IMR-90 (cell line): ENCODE data around the gene FEZ2. TPM values are rescaled to one million over a fixed set of nuclear protein-coding genes. Genes with fewer than 3 reads are reported as not detected.

ENCODE experiments used
- ATAC-seq: fragments of 200-7000 bp; cut with Tn5 transposase; 2 replicates; pipeline ENCODE4 v1.9.1; 2020; ENCODE audit warnings: low read depth, mild to moderate bottlenecking, moderate library complexity
- BruUV-seq: library from RNA; stranded (reverse); fragments of 400-500 nt; replicated peaks from 2 replicates; lab custom pipeline; 2021; lab: Mats Ljungman, UMichigan
- CTCF ChIA-PET: fragments of 300-600 bp; formaldehyde crosslinking; extraction: SDS; loops from one replicate; lab custom pipeline; 2021; ENCODE audit warnings: antibody characterized with exemption; lab: Yijun Ruan, JAX
- POLR2A ChIA-PET: fragments of 300-600 bp; sonication (Branson Sonifier 250); formaldehyde crosslinking; loops from one replicate; lab custom pipeline; 2022; ENCODE audit warnings: antibody characterized with exemption; ENCODE audit not compliant: unreplicated experiment; lab: Charles Lee
- DNase-seq: peaks from one replicate; pipeline ENCODE4 v3.0.0; 2013
- H2AFZ ChIP-seq: replicated peaks from 2 replicates; pipeline ENCODE3; 2013; ENCODE audit warnings: low read length, mild to moderate bottlenecking; ENCODE audit not compliant: poor library complexity
- H2AK5ac ChIP-seq: 2 replicates; pipeline ENCODE4 v1.6.1; 2013; ENCODE audit warnings: low read depth, low read length, inconsistent platforms
- H2AK9ac ChIP-seq: replicated peaks from 2 replicates; pipeline ENCODE3; 2013; ENCODE audit warnings: mild to moderate bottlenecking, low read depth, low read length, moderate library complexity; ENCODE audit not compliant: poor library complexity
- H2BK120ac ChIP-seq: 2 replicates; pipeline ENCODE4 v1.6.1; 2013; ENCODE audit warnings: low read depth, low read length, inconsistent platforms
- H2BK15ac ChIP-seq: 3 replicates; pipeline ENCODE4 v1.6.1; 2013; ENCODE audit warnings: low read depth, low read length, inconsistent platforms
- H2BK20ac ChIP-seq: 2 replicates; pipeline ENCODE4 v1.6.1; 2013; ENCODE audit warnings: low read depth, mild to moderate bottlenecking, inconsistent platforms, low read length, moderate library complexity
- H2BK5ac ChIP-seq: 2 replicates; pipeline ENCODE4 v1.6.1; 2013; ENCODE audit warnings: mild to moderate bottlenecking, low read depth, low read length, inconsistent platforms; ENCODE audit not compliant: poor library complexity, severe bottlenecking
- H3K14ac ChIP-seq: replicated peaks from 2 replicates; pipeline ENCODE4 v1.6.1; 2013; ENCODE audit warnings: low read depth, low read length, inconsistent platforms
- H3K18ac ChIP-seq: 2 replicates; pipeline ENCODE4 v1.6.1; 2013; ENCODE audit warnings: low read depth, low read length, control low read depth
- H3K23ac ChIP-seq: 2 replicates; pipeline ENCODE4 v1.6.1; 2013; ENCODE audit warnings: low read depth, low read length, inconsistent platforms
- H3K27ac ChIP-seq: 2 replicates; pipeline ENCODE4 v1.5.1; 2013; ENCODE audit warnings: mild to moderate bottlenecking, control low read depth, low read length; ENCODE audit not compliant: insufficient read depth
- H3K27me3 ChIP-seq: 2 replicates; pipeline ENCODE4 v1.6.1; 2013; ENCODE audit warnings: low read length; ENCODE audit not compliant: control insufficient read depth, insufficient read depth
- H3K36me3 ChIP-seq: 2 replicates; pipeline ENCODE4 v1.6.1; 2013; ENCODE audit warnings: low read length, mixed read lengths; ENCODE audit not compliant: control insufficient read depth, insufficient read depth
- H3K4ac ChIP-seq: 2 replicates; pipeline ENCODE4 v1.6.1; 2013; ENCODE audit warnings: low read depth, low read length, inconsistent platforms
- H3K4me1 ChIP-seq: 2 replicates; pipeline ENCODE4 v1.6.1; 2013; ENCODE audit warnings: low read length, mixed read lengths; ENCODE audit not compliant: control insufficient read depth, insufficient read depth
- H3K4me2 ChIP-seq: 2 replicates; pipeline ENCODE4 v1.6.1; 2013; ENCODE audit warnings: low read depth, mild to moderate bottlenecking, control low read depth, low read length, moderate library complexity
- H3K4me3 ChIP-seq: 2 replicates; pipeline ENCODE4 v1.5.1; 2013; ENCODE audit warnings: low read depth, mild to moderate bottlenecking, control low read depth, low read length, moderate library complexity; ENCODE audit not compliant: insufficient read depth
- H3K56ac ChIP-seq: 2 replicates; pipeline ENCODE4 v1.6.1; 2013; ENCODE audit warnings: low read length, inconsistent platforms; ENCODE audit not compliant: insufficient read depth; ENCODE audit errors: extremely low read depth
- H3K79me1 ChIP-seq, 2 experiments: 2 replicates each; pipeline ENCODE4 v1.6.1; 2013; ENCODE audit warnings: low read length in 2 of 2, inconsistent platforms in 1 of 2, low read depth in 1 of 2
- H3K9ac ChIP-seq: 2 replicates; pipeline ENCODE4 v1.6.1; 2013; ENCODE audit warnings: low read depth, low read length, control low read depth
- H3K9me1 ChIP-seq: 2 replicates; pipeline ENCODE4 v1.6.1; 2013; ENCODE audit warnings: low read length, inconsistent platforms; ENCODE audit not compliant: insufficient read depth
- H3K9me3 ChIP-seq: 2 replicates; pipeline ENCODE4 v1.6.1; 2013; ENCODE audit warnings: low read length; ENCODE audit not compliant: control insufficient read depth, insufficient read depth
- H4K20me1 ChIP-seq: 2 replicates; pipeline ENCODE4 v1.6.1; 2013; ENCODE audit warnings: low read length, inconsistent platforms; ENCODE audit not compliant: insufficient read depth
- H4K5ac ChIP-seq: 2 replicates; pipeline ENCODE4 v1.6.1; 2013; ENCODE audit warnings: mild to moderate bottlenecking, low read depth, low read length, control low read depth
- H4K8ac ChIP-seq, 2 experiments: 2 replicates each; pipeline ENCODE4 v1.6.1; 2013; ENCODE audit warnings: low read depth in 2 of 2, low read length in 2 of 2, control low read depth in 1 of 2, inconsistent platforms in 1 of 2
- H4K91ac ChIP-seq: 2 replicates; pipeline ENCODE4 v1.6.1; 2013; ENCODE audit warnings: low read depth, low read length, inconsistent platforms; ENCODE audit not compliant: insufficient read depth
- CEBPB ChIP-seq: IDR thresholded peaks from 2 replicates; pipeline ENCODE4 v1.6.1; 2012; ENCODE audit warnings: low read depth, low read length, improper control_type of control experiment
- CTCF ChIP-seq: conservative IDR thresholded peaks from 2 replicates; pipeline ENCODE4 v1.5.1; 2012; ENCODE audit warnings: mild to moderate bottlenecking, low read depth, low read length, improper control_type of control experiment
- WGBS, 2 experiments: methylation state at CpG; one replicate each; pipeline versions ENCODE4 v1.1.5 to v1.1.7; 2013; ENCODE audit warnings: missing lambda C conversion rate in 2 of 2; ENCODE audit not compliant: insufficient read length in 1 of 2; ENCODE audit errors: extremely low coverage in 2 of 2; 5-methylcytosine and 5-hydroxymethylcytosine counted together
- dilution Hi-C: fragments of 300-500 bp; cut with HindIII; formaldehyde crosslinking; loops from one replicate; pipeline ENCODE4 v1.14.3; 2018; ENCODE audit warnings: low sequenced_read_pairs; ENCODE audit not compliant: unreplicated experiment
- in situ Hi-C: fragments of 300-500 bp; cut with MboI; formaldehyde crosslinking; loops from 3 replicates; pipeline ENCODE4 v1.14.3; 2019; ENCODE audit warnings: low sequenced_read_pairs, inconsistent platforms, mixed read lengths
- intact Hi-C: fragments of 100-400 bp; cut with micrococcal nuclease; formaldehyde crosslinking; loops from 2 replicates; pipeline ENCODE4 v1.10.0; 2022
- polyA plus RNA-seq, 3 experiments: library from polyadenylated mRNA; depleted of rRNA; stranded (reverse); fragments of >200 nt; gene quantifications; 2 replicates each; pipeline ENCODE4 v1.2.3, GENCODE V29; 2012; ENCODE audit warnings: low replicate concordance in 1 of 3
- total RNA-seq: library from RNA; depleted of rRNA; stranded (reverse); fragments of >200 nt; gene quantifications from 2 replicates; pipeline ENCODE4 v1.2.3, GENCODE V29; 2012

The FEZ2 gene
- total and polyA plus RNA-seq, 2 of the 4 experiments (the other 2 are of a cell fraction), result 19.4 to 31.6 TPM

DNA sequence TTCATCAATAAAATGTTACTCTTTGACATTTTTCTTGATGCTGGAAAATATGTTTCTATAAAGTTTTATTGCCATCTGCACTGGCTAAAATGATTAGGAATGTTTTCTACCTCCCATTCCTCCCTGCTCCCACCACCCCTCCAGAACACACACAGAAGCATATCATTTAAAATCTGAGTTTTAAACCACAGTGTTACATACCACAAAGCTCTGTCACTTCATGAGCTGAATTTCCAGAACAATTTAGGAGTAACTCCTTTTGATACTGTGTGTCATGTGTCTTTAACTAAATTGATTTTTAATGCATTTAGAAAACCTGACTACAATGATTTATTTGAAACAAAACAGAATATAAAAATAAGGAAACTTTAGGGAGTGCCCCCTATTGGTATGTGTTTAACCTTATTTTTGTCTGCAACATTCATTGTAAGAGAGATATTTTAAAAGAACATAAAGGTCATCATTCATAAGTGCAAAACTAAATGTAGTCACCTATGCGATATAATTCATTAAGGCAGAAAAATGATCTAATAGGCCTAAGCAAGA lies 52.0 kb downstream of the FEZ2 start:
- H3K9ac ChIP-seq, result no peak overlapping the region
- TF ChIP-seq CTCF (peak; percentile 14; the same call in 1 of the 2 replicates), CEBPB (no peak)
- H3K4me1 ChIP-seq, result peaks cover 6% of the 10 kb centered on the region
- no TSS peak for BruUV-seq
- H3K27ac ChIP-seq, result no peak overlapping the region
- no peak overlapping the region for H3K23ac ChIP-seq
- H3K4ac ChIP-seq, result no peak overlapping the region
- peaks cover 43% of the 10 kb centered on the region for H3K36me3 ChIP-seq
- dilution Hi-C loops (no loop called here), in situ Hi-C loops (no loop called here), intact Hi-C loops (loop anchor here (5.0 kb wide), 2 partner anchors 116 to 1389 kb away; no protein-coding TSS in a partner anchor)
- no peak overlapping the region for H2BK15ac ChIP-seq
- no peak overlapping the region for H2AFZ ChIP-seq
- peaks cover 13 to 58% of the 10 kb centered on the region in 2 experiments for H3K79me1 ChIP-seq
- no peak overlapping the region for H3K18ac ChIP-seq
- H3K27me3 ChIP-seq, result no peaks in the 10 kb centered on the region
- H3K4me3 ChIP-seq, result no peak overlapping the region
- H4K8ac ChIP-seq, result no peak overlapping the region
- H3K14ac ChIP-seq, result no peak overlapping the region
- H2BK120ac ChIP-seq, result no peak overlapping the region
- H4K91ac ChIP-seq, result no peak overlapping the region
- no peaks in the 10 kb centered on the region for H3K9me3 ChIP-seq
- no peak overlapping the region for H4K5ac ChIP-seq
- peaks cover 7% of the 10 kb centered on the region for H3K9me1 ChIP-seq
- ATAC-seq (no peak), DNase-seq (no peak)
- H4K20me1 ChIP-seq, result peaks cover 4% of the 10 kb centered on the region; the same call in 1 of the 2 replicates
- H2BK5ac ChIP-seq, result peak overlapping the region; percentile 4
- no peak overlapping the region for H2BK20ac ChIP-seq
- H2AK5ac ChIP-seq, result no peak overlapping the region
- no peak overlapping the region for H3K4me2 ChIP-seq
- WGBS, 2 experiments, result no CpG with 5 or more reads among the region's 1 CpG
- ChIA-PET POLR2A (no interaction called here), CTCF (interaction anchor here (0.6 to 1.0 kb wide), 3 partner anchors 10 to 573 kb away, joined by 3 to 4 read pairs (median 3); no protein-coding TSS in a partner anchor)
- H3K56ac ChIP-seq, result no peak overlapping the region
- H2AK9ac ChIP-seq, result no peak overlapping the region
